ENCODE data around the gene AKAP13.

DNA sequence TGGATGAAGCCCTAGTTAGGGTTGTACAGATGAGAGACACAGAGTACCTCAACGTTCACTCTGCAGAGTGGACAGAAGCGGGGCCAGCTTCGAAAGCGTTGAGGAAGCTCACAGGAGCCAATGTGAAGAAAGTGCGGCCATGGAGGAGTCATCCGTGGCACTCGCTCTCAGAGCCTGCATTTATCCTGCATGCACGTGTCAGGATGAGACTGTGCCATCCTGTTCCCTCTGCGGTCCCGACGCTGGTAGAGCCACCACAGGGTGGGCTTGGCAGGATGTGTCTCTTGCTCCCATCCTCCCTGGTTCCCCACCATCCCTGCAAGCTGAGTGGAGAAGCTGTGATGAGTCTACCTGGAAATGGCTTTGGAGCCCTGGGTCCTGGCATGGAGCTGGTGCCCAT lies 375.1 kb downstream of the AKAP13 start:
- TF ChIP-seq CTCF (IDR thresholded peaks at IDR 0.05) (no peak), EP300 (IDR thresholded peaks at IDR 0.05) (no peak)
